Stimulated activated CD4-positive, alpha-beta T cell treated with anti-CD3 and anti-CD28 coated beads, Interleukin-1b, Interleukin-23, amount 100 ng/mL, for 24 hours (primary cell): ENCODE data around the gene ASH1L.
"Not testable (repeated sequence)": the region's sequence is repeated elsewhere in the genome, so short reads cannot be mapped to it uniquely, and the experiment has no call there.

ENCODE experiments used
- DNase-seq, 4 experiments: peaks; one replicate each; pipeline ENCODE4 v3.0.0-alpha.2; 2020; ENCODE audit warnings: low read depth in 4 of 4, low spot score in 1 of 4

The ASH1L gene

DNA sequence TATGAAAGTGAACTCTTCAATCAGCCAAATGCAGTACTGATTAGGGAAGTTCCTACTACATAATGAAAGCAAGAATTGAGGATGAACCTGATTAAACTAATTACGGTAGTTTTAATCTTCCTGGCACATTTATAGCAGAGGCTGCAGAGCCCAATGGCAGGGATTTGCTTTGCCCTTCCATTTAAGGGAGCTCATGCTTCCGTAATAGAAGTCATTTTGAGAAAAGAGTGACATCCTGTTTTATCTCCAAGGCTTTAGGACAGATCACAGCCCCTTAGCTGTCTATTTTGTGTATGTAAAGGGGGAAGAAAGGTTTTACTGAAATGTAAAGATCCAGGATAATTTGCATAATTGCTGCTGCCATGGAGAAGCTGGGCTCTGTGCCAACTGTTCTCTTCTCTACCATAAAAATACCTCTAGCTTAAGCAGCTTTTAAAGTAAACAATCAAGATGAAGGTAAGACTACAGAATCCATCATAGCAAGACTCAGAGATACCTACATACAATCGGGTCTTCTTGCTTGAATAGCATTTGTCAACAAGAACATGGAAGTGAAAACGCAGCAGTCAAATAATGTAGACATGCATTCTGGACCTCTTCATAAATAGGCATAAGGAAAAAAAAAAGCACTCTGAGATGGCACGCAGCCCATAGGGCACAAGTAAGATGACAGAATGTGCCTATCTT lies 62.5 kb downstream of the ASH1L start:
- DNase-seq, result no peak

DNA sequence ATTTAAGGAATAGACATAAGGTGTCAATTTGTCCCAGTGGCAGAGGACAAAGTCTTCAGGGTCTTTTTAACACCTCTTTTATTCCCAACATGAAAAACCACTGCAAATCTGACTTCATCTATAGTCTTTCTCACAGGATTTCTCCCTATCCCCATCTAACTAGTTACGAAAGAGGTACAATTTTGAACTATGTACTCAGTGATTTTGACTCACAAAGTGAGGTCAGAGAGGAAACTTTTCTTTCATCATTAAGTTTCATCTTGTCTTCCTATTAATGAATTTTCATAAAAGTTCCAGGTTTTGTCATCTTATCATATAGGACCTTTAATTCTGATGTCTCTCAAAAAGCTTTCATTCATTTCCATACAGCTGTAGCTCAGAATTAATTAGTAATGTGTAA lies 63.3 kb downstream of the ASH1L start:
- no peak for DNase-seq

DNA sequence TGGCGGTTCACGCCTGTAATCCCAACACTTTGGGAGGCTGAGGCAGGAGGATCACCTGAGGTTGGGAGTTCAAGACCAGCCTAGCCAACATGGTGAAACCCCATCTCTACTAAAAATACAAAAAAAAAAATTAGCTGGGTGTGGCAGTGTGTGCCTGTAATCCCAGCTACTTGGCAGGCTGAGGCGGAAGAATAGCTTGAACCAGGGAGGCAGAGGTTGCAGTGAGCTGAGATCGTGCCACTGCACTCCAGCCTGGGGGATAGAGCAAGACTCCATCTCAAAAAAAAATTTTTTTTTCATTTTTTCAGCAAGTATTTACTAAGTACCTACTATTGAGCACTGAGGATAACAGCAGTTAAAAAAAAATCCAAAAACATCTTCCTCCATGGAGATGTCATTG lies 69.0 kb downstream of the ASH1L start:
- DNase-seq, result not testable (repeated sequence)

DNA sequence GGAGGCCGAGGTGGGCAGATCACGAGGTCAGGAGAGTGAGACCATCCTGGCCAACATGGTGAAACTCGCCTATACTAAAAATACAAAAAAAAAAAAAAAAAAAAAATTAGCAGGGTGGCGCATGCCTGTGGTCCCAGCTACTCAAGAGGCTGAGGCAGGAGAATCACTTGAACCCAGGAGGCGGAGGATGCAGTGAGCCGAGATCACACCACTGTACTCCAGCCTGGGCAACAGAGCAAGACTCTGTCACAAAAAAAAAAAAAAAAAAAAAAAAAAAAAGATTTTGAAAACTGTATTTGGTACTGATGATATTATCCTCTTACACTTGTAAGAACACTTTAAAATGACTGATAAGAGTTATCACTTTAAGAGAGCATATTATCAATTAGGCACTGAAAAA lies 74.2 kb downstream of the ASH1L start:
- DNase-seq, result not testable (repeated sequence)

DNA sequence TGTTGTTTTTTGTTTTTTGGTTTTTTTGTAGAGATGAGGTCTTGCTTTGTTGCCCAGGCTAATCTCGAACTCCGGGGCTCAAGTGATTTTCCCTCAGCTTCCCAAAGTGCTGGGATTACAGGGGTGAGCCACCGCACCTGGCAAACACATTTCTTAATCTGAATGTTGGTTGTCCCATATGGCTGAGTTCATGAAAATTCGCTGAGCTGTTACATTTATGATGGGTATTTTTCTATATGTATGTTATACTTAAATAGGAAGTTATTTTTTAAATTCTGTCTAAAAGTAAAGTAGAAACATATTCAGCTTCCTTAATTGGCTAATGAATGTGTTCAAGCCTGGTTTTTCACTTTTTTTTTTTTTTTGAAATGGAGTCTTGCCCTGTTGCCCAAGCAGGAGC lies 75.1 kb downstream of the ASH1L start:
- no peak for DNase-seq

DNA sequence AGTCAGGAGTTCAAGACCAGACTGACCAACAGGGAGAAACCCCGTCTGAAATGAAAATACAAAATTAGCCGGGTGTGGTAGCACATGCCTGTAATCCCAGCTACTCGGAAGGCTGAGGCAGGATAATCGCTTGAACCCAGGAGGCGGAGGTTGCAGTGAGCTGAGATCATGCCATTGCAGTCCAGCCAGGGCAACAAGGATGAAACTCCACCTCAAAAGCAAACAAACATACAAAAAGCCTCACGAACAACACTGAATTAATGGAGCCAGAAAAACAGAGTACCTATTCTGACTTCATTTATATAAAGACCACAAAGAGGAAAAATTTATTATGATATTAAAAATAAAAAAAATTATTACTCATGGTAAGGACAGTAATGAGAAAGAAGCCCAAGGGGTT lies 75.7 kb downstream of the ASH1L start:
- not testable (repeated sequence) for DNase-seq

DNA sequence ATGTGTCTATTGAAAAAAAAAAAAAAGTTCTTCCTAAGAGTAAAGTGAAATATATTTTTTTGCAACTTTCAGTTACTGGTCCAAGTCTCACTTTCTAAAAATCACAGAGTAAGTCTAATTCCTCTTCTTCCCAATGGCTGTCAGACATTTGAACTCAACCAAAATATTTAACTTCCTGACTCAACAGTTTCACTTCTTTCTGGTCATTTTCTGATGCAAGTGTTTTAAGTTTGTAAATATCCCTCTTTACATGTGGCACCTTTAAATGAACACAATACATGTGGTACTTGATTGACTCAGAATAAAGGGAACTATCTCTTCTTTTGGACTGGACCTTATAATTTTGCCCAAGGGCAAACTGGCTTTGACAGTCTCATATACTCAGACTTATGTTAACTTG lies 76.7 kb downstream of the ASH1L start:
- no peak for DNase-seq

DNA sequence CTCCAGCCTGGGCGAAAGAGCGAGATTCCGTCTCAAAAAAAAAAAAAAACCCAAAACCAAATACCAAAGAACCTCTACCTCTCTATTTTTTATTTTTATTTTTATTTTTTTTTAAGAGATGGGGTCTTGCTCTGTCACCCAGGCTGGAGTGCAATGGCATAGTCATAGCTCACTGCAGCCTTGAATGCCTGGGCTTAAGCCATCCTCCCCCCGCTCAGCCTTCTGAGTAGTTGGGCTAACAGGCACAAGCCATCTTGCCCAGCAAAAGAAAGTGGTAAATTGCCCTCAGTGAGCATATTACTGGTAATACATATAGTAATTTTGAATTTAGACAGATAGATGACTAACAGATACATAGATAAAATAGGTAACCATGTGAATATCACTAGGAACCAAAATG lies 77.4 kb downstream of the ASH1L start:
- DNase-seq, result no peak

DNA sequence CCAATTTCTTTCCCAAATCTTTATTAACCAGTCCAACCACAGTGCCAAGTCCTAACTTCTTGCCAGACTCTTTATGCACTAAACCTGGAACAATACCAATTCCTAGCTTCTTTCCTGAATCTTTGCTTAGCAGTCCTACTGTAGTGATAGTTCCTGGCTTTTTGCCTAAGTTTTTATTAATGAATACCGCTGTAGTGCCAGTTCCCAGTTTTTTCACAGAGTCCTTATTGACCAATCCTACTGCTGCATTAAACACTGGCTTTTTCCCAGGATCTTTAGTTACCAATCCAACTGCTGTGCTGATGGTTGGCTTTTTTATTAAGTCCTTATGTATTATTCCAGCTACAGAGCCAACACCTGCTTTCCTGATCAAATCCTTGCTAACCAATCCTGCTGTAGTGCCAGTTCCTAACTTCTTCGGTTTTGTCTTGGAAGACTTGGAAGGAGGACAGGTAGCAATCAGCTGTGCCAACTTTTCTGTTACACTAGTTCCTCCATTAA lies 80.8 kb downstream of the ASH1L start:
- no peak for DNase-seq

DNA sequence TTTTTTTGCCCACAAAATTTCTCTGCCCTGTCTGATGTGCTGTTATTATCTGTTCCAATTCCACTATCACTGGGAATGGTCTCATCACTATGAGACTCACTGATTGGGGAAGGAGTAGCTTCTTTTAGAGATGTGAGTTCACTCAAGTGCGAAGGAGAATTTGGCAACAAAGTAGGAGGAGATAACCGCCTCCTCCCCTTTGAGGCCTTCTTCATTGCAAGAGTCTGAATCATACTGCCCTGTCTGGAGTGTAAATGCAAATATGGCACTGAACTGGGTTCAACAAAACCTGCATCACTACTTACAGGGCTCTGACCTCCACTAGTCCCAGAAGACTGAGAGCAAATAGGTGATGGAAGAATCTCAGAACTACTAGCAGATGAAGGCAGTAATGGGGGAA lies 83.4 kb downstream of the ASH1L start:
- no peak for DNase-seq

DNA sequence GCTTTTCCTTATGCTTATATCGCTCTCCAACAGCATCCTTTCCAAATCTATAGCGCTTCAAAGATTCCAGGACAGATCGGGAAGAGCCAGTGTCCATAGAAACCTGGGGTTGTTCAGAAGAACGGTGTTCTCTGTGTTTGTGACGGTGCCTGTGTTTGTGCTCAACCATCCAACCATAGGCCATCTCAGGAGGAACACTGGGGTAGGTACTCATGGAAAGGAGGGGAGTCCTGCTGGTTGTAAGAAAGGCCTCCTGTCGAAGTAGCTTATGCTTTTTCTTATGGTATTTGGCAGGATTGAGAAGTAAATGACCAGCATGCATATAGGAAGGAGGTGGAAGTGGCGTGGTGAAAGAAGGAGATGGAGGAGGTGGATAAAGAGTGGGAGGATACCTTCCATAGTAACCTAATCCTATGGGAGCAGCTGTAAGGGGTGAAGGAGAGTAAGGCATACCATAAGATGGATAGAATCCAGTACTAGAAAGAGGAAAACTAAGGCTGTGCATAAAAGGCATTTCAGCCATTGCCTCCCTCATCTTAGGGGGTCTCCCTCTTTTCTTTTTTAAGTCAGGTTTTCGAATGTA lies 84.2 kb downstream of the ASH1L start:
- DNase-seq, result no peak

DNA sequence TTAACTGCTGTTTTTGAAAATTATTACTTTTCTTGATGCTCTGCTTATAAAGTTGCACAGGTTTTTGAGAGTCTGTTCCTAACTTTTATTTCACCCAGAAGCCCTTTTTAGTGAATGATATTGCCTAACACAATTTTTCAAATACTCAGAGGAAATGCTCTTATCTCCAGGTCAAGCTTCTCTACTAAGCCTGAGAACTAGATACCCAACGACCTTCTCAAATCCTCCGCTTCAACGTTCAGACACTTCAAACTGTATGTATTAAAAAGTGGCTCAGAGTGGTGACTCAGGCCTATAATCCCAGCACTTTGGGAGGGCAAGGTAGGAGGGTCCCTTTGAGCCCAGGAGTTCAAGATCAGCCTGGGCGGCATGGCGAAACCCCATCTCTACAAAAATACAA lies 88.5 kb downstream of the ASH1L start:
- DNase-seq, result no peak

DNA sequence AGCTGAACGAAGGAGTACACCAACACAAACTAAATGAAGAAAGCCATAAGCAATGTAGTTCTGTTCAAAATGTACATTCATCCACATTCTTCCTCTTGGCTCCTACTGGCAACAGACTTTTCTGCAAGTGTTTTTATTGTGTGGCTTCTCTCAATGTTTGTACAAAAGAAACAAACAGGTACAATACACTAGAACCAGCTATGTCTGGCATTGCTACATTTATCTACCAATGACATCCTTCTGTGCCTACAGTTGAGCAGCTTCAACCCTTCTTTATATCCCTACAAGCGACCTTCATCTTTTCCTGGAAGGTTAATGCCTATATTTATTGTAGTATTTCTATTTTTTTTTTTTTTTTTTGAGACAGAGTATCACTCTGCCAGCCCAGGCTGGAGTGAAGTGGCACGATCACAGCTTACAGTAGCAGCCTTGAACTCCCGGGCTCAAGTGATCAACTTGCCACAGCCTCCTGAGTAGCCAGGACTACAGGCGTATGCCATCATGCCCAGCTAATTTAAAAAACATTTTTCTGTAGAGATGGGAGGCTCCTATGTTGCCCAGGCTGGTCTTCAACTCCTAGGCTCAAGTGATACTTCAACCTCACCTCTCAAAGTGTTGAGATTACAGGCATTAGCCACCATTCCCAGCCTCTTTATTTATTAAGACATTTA lies 89.3 kb downstream of the ASH1L start:
- DNase-seq, result no peak

DNA sequence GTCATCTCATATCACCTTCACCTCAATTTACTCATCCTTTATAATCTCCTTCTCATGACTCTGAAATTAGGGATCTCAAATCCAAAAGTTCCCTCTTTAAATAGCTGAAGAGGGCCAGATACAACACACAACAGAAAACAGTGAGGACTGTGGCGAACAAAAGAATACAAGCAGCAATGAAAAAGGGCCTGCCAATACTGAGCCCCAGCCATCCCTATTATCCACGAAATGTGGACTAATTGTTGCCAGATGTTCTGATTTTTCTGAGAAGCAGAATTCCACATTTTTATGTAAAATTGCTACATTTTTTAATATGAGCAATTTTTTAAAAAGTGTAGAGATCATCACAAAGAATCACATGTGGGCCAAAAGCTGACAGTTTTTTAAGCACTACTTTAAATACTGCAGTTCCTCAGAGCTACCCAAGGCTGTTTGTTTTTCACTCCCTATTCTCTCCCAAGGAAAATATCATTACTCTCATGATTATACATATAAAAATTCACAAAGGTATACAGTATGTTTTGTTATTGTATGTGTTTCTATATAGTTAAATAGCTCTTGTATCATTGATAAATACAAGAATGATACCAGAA lies 90.0 kb downstream of the ASH1L start:
- no peak for DNase-seq

DNA sequence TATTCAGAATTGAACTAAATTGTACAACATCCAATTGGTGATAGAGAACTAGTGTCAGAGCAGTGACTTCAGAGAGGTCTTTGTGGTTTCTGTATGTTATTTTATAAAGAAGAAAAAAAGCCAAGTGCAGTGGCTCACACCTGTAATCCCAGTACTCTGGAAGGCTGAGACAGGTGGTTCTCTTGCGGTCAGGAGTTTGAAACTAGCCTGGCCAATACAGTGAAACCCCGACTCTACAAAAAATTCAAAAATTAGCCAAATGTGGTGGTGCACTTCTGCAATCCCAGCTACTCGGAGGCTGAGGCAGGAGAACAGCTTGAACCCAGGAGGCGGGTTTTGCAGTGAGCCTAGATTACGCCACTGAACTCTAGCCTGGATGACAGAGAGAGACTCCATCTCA lies 90.7 kb downstream of the ASH1L start:
- no peak for DNase-seq

DNA sequence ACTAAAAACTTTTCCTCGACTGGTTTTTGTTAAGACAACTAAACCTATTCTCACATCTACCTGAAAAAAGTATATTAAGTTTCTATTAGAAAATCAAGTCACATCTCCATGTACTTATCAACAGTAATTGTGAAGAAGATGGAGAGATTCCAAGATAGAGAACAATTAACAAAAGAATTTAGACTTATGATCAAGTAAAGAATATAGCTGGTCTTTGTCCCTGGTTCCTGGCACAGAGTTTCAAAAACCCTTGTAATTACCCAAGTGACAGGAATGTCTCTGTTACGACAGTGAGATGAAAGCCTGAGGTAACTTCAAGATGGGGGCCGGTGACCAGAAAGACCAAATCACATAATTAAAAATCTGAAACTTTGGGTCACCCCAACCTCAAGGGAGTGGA lies 91.6 kb downstream of the ASH1L start:
- no peak for DNase-seq

DNA sequence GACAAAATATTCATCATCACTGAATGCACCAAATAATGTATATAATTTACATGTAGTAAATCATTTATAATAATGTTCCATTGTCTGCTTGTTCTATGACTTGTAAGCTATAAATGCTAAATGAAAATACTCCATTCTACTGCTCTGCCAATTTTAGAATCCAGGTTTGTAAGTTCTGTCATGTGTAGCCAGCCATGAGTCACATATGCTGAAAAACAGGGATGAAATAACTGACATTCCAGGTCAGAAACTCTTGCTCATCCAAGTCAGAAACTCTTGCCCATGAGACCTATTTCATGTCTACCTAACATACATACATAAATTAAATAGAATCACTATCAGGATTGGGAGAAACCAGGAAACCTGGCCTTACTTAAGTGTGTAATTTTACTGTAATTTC lies 95.6 kb downstream of the ASH1L start:
- DNase-seq, result no peak

DNA sequence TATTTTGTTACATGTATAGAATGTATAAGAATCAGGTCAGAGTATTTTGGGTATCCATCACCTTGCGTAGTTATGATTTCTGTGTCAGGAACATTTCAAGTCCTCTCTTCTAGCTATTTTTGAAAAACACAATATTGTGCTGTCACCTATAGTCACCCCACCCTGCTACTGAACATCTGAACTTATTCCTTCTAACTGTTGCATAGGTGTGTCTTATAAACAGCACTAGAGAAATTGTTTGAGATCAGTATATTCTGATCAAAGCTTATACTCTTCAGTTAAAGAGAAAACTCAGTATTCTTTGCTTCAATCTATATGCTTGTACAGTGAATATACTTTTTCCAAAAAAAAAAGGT lies 96.0 kb downstream of the ASH1L start:
- no peak for DNase-seq

DNA sequence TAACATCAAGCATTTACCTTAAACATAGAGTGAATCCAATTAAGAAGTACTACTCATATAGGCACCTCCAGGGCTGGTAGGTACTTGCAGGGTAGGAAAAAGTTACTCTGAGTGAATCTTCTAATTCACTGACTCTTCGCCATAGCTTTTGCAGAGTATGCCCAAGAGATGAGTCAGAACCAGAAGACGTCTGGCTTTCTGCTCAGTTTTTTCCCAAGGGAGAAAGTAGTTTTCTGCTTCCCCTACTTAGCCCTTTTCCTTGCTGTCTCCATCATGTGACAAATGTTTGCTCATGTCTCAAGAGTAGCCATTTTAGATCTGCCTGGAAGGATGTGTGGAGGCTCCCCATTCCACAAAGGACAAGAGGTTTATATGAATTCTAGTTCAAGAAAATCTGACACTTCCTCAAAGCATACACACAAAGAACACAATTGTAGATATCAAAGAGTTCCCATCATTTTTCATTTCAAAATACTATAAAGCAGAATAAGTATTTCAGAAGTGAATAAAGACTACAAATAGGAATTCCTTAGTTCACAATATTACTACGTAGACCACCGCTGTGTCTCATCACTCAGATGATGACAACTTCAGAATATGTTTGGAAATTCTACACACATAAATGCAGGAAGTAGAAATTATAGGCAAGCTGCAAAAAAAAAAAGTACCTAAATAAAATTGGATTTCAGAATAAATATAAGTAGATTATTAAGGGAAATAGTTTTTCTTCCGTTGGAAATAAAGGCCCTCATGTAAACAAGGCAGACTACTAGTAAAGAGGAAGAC lies 98.5 kb downstream of the ASH1L start:
- DNase-seq, result no peak

DNA sequence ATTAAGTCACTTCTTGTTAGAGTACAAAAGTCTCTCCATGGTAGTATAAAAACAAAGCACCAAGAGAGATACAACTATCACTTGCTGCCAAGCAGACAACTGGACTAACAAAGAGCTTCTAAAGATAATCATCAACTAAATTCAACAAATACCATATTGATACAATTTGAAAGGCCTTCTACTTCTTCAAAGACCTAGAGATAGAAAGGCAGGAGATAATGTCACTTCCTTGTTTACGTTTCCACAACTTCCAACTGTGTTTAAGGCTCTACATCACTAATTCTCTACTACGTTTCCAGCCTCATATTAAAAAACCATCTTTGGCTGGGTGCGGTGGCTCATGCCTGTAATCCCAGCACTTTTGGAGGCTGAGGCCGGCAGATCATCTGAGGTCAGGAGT lies 104.5 kb downstream of the ASH1L start:
- DNase-seq, result no peak

DNA sequence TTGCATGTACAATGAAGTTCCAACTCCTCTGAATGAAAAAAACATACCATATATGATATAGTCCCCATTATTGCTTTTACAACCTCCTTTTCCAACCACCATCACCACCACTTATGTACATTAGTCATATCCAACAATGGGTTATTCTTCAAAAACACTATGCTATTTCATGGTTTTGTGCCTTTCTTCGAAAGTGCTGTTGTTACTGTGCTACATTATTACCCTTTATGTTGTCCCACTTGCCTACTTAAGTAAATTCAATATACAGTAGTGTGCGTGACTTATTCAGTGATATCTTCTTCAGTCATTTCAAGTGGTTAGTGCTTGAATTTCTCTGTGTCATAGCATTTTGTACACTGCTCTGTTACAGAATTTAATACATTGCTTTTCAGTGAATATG lies 105.3 kb downstream of the ASH1L start:
- no peak for DNase-seq
